Stimulated activated naive CD4-positive, alpha-beta T cell (primary cell): Measurements from ENCODE around the gene NAGA.

ENCODE experiments used
- DNase-seq, 6 experiments: peaks; one replicate each; lab custom pipeline; 2025; lab: John Stamatoyannopoulos, UW

NAGA gene

GRCh38 chr22:42039271-42039670, 31.3 kb downstream of the NAGA start:
- DNase-seq, result no peak

DNA sequence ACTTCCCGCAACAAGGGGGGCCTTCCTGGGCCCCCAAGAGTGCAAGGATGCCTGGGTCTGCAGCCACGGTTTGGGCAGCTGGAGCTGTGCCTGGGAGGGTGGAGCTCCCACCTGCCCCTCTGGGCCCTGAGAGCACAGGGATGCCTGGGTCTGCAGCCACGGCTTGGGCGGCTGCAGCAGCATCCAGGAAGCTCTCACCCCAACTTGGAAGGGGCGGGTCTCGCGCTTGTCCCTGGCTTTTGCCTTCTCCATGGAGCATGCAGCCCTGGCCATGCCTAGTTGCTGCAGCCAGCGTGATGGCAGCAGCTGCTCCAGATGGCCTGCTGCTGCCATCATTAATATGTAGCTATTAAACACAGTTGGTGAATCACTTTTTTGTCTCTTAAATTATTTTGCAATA, 35.4 kb downstream of the NAGA start:
- no peak for DNase-seq

DNA sequence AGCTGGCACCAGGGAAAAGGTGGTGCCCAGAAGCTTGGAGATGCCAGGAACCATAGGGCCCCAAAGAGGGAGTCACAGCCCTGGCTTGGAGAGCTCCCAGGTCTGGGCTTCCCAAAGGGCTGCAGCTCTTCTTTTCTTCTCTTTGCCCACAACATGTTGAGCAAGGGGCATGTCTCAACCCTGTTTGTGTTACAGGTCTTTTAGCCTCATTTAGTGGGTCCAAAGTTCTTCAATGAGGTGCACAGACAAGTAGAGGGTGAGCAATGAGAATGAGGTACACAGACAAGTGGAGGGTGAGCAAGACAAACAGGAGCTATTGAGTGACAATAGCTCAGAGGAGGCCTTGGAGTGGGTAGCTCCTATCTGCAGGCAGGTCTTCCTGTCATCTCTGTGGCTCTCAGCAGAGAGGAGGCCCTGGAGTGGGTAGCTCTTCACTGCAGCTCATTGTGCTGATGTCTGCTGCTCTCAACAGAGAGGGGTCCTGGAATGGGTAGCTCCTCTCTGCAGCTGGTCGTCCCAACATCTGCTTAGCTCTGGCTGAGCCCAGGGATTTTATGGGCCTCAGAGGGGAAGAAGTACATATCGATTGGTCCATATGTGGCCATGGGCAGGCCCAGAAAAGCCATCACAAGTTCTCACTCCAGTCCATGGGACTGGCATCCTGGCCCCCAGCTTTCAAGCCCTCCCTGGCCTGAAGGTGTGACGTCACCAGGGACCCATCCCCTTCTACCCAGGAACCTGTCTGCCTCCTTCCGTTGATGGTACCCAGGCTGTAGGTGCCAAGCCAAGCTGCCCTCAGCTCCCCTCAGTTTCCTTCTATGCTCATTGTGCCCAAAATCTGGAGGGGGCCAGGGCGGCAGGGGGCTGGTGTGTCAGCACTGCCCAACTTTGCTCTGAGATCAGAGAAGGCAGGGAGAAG, 37.1 kb downstream of the NAGA start:
- DNase-seq, result no peak

GRCh38 chr22:42026705-42027104, 43.9 kb downstream of the NAGA start:
- DNase-seq, result no peak

GRCh38 chr22:42025421-42025820, 45.2 kb downstream of the NAGA start:
- no peak for DNase-seq

- no peak for DNase-seq
Observed at GRCh38 chr22:42022162-42022847, 48.3 kb downstream of the NAGA start.

DNA sequence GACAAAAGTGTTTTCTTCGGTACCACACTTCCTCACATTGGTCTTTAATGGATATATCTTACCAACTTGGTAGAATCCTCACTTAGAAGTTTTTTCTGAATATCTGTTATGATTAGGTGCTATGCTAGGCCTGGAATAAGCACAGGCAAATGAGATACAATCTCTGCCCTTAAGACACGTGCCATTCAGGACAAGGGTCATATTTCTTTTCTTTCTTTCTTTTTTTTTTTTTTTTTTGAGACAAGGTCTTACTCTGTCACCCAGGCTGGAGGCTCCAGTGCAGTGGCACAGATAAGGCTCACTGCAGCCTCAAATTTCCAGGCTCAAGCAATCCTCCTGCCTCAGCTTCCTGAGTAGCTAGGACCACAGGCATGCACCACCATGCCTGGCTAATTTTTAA, 49.0 kb downstream of the NAGA start:
- no peak for DNase-seq

GRCh38 chr22:42018224-42018623, 52.4 kb downstream of the NAGA start:
- DNase-seq, result no peak

- DNase-seq, result no peak
Observed at GRCh38 chr22:42016111-42016510, 54.5 kb downstream of the NAGA start.

- no peak for DNase-seq
Observed at GRCh38 chr22:42013385-42013784, 57.2 kb downstream of the NAGA start.

DNA sequence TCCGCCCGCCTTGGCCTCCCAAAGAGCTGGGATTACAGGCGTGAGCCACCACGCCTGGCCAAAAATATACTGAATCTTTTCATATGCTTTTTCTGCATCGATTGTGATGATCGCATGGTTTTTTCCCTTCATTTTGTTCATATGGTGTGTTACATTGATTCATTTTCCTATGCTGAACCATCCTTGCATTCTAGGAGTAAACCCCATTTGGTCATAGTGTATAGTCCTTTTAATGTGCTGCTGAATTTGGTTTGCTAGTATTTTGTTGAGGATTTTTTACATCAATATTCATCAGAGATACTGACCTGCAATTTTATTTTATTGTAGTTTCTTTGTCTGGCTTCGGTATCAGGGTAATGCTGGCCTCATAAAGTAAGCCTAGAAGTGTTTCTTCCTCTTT, 59.8 kb downstream of the NAGA start:
- no peak for DNase-seq
